Measurements from ENCODE around the gene CLEC20A. TPM values are rescaled to one million over a fixed set of nuclear protein-coding genes. Genes with fewer than 3 reads are reported as not detected.

Gene CLEC20A
- total RNA-seq, 3 donors from 2014 or later, result not detected

DNA sequence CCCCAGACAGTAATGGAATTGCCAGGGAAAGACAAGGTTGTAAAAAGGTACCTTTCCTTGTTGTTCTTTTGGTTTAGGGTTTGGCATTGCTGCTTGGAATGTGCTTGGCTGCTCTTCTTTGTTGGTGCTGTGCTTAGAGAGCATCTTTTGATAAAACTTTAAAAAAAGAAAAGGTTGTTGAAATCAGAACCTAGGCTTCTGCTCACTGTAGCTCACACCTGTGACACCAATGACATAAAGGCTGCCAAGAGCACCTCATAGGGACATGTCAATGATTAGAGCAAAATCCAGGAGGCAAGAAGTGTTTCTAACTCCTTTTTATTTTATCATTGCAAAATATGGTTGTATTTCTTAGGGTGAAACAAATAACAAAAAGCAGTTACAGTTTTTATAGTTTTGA lies 28.9 kb downstream of the CLEC20A start:
- intact Hi-C loops (cut with DNase I; ENCODE audit: low total_unique reads), result no loop called here
- H3K9me3 ChIP-seq, result no peaks in the 10 kb centered on the region
- no peak overlapping the region for H3K27ac ChIP-seq
- peaks cover 7% of the 10 kb centered on the region for H3K36me3 ChIP-seq
- no peak for DNase-seq (ENCODE audit: low spot score in 2 of 2)
- H3K4me1 ChIP-seq, result no peaks in the 10 kb centered on the region
- H3K27me3 ChIP-seq, result no peaks in the 10 kb centered on the region
- no peak for TF ChIP-seq POLR2AphosphoS5 (IDR thresholded peaks at IDR 0.05)
- TF ChIP-seq, protein P1, sequence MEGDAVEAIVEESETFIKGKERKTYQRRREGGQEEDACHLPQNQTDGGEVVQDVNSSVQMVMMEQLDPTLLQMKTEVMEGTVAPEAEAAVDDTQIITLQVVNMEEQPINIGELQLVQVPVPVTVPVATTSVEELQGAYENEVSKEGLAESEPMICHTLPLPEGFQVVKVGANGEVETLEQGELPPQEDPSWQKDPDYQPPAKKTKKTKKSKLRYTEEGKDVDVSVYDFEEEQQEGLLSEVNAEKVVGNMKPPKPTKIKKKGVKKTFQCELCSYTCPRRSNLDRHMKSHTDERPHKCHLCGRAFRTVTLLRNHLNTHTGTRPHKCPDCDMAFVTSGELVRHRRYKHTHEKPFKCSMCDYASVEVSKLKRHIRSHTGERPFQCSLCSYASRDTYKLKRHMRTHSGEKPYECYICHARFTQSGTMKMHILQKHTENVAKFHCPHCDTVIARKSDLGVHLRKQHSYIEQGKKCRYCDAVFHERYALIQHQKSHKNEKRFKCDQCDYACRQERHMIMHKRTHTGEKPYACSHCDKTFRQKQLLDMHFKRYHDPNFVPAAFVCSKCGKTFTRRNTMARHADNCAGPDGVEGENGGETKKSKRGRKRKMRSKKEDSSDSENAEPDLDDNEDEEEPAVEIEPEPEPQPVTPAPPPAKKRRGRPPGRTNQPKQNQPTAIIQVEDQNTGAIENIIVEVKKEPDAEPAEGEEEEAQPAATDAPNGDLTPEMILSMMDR (IDR thresholded peaks at IDR 0.05), result no peak
- no peak for TF ChIP-seq POLR2A (IDR thresholded peaks at IDR 0.05)
- H3K4me3 ChIP-seq, result no peak overlapping the region

DNA sequence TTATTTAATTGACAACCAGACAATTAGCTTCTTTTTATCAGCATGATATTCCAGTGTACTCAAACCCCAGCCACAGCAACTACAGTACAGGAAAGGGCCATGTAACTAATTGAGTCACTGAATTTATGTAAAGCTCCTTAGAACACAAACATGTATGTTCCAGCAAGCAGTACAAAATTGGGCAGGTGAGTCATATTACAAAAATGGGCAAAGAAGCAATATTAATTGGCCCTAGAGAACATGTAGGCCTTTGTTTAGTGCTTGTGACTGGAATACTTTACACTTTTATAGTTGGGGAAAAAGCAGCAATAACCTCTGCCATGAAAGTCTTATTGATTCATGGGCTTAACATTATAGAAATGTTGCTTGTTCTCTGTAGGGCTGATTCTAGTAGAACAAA lies 31.8 kb downstream of the CLEC20A start:
- no peak for TF ChIP-seq POLR2AphosphoS5 (IDR thresholded peaks at IDR 0.05)
- TF ChIP-seq, protein P1 (IDR thresholded peaks at IDR 0.05), result no peak
- no peak for TF ChIP-seq POLR2A (IDR thresholded peaks at IDR 0.05)

DNA sequence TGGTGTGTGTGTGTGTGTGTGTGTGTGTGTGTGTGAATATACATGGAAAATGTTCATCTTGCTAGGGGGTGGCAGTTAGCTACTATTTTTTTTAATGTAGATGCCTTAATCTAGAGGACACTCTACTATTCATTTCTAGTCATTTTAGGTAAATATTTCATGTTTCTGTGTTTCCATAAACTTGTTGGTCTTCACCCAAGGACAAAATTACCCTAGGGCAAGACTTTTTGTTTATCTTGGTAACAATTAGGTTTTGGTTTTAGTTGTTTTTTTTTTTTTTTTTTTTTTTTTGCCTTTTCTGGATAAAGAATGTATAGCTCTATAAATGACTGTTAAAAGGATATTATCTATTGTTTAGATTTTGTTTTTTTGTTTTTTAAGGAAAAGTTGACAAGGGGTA lies 32.2 kb downstream of the CLEC20A start:
- Histone ChIP-seq H3K27ac (no peak overlapping the region), H3K9me3 (no peaks in the 10 kb centered on the region), H3K36me3 (peaks cover 7% of the 10 kb centered on the region), H3K4me3 (no peak overlapping the region), H3K27me3 (no peaks in the 10 kb centered on the region), H3K4me1 (no peaks in the 10 kb centered on the region)
- no peak for TF ChIP-seq POLR2AphosphoS5 (IDR thresholded peaks at IDR 0.05)
- TF ChIP-seq, protein P1 (IDR thresholded peaks at IDR 0.05), result no peak
- TF ChIP-seq POLR2A (IDR thresholded peaks at IDR 0.05), result no peak
- DNase-seq (ENCODE audit: low spot score in 2 of 2), result no peak
- intact Hi-C loops (cut with DNase I; ENCODE audit: low total_unique reads), result no loop called here

More for the DNA sequence above, 31.8 kb downstream of the CLEC20A start:
- Histone ChIP-seq H3K27ac (no peak overlapping the region), H3K27me3 (no peaks in the 10 kb centered on the region), H3K4me3 (no peak overlapping the region), H3K36me3 (peaks cover 7% of the 10 kb centered on the region), H3K9me3 (no peaks in the 10 kb centered on the region), H3K4me1 (no peaks in the 10 kb centered on the region)
- no peak for DNase-seq (ENCODE audit: low spot score in 2 of 2)
- intact Hi-C loops (cut with DNase I; ENCODE audit: low total_unique reads), result no loop called here

DNA sequence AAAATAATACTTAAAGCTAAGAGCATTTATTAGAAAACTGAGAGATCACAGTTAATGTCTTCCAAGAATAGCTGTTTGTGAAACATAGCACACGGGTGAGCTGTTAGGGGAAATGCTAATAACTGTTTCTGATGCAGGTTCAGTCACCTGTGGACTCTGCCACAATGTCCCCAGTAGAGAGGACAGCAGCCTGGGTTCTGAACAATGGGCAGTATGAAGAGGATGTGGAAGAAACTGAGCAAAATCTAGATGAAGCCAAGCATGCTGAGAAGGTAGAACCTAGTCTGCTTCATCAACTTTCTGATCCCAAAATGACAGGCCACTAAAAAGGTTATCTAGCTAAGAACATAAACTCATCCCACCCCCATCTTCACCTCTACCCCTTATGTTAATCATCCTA lies 32.6 kb downstream of the CLEC20A start:
- TF ChIP-seq, protein P1 (IDR thresholded peaks at IDR 0.05), result no peak
- TF ChIP-seq POLR2AphosphoS5 (IDR thresholded peaks at IDR 0.05) (no peak), POLR2A (IDR thresholded peaks at IDR 0.05) (no peak)
- no peak overlapping the region for H3K4me3 ChIP-seq
- intact Hi-C loops (cut with DNase I; ENCODE audit: low total_unique reads), result no loop called here
- no peak for DNase-seq (ENCODE audit: low spot score in 2 of 2)
- no peaks in the 10 kb centered on the region for H3K4me1 ChIP-seq
- peaks cover 7% of the 10 kb centered on the region for H3K36me3 ChIP-seq
- H3K27me3 ChIP-seq, result no peaks in the 10 kb centered on the region
- no peaks in the 10 kb centered on the region for H3K9me3 ChIP-seq
- no peak overlapping the region for H3K27ac ChIP-seq

DNA sequence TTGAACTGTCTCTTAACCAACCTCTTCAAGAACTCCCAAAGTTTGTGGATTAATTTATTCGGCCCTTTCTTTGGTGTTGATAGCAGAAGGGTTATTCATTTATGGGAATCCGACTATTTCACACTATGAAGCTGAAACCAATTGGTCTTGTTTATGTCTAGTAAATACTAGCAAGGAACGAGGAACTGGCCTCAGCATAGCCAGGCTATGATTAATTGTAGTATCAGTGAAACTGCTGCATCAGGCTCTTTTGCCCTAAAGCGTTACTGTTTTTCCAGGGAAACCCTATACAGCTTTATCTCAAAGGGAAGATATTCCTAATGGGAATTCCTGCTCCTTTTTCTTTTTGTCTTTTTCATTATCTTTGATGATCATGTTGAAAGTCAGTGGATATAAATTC lies 35.1 kb downstream of the CLEC20A start:
- Histone ChIP-seq H3K27me3 (no peaks in the 10 kb centered on the region), H3K27ac (no peak overlapping the region), H3K4me3 (no peak overlapping the region), H3K36me3 (no peaks in the 10 kb centered on the region), H3K4me1 (no peaks in the 10 kb centered on the region), H3K9me3 (no peaks in the 10 kb centered on the region)
- DNase-seq (ENCODE audit: low spot score in 2 of 2), result no peak
- TF ChIP-seq POLR2A (IDR thresholded peaks at IDR 0.05) (no peak), POLR2AphosphoS5 (IDR thresholded peaks at IDR 0.05) (no peak)
- TF ChIP-seq, protein P1 (IDR thresholded peaks at IDR 0.05), result no peak
- intact Hi-C loops (cut with DNase I; ENCODE audit: low total_unique reads), result no loop called here
